Nephron (organoid): ENCODE data around the gene COL26A1.

Source experiments
- H3K27ac Mint-ChIP-seq, 3 experiments: 2 replicates each; pipeline ENCODE4 v1.8.0; 2020; ENCODE audit warnings: mixed read lengths in 3 of 3, mild to moderate bottlenecking in 2 of 3, moderate library complexity in 1 of 3
- H3K27me3 Mint-ChIP-seq: 2 replicates; pipeline ENCODE4 v1.8.0; 2021; ENCODE audit warnings: low read depth, mild to moderate bottlenecking, moderate library complexity, mixed read lengths
- H3K36me3 Mint-ChIP-seq: 2 replicates; pipeline ENCODE4 v1.8.0; 2020; ENCODE audit warnings: low read depth, mixed read lengths
- H3K4me1 Mint-ChIP-seq: 2 replicates; pipeline ENCODE4 v1.8.0; 2020; ENCODE audit warnings: mixed read lengths
- H3K4me3 Mint-ChIP-seq, 3 experiments: 2 replicates each; pipeline ENCODE4 v1.8.0; 2020; ENCODE audit warnings: mild to moderate bottlenecking in 3 of 3, mixed read lengths in 3 of 3, moderate library complexity in 2 of 3
- H3K9me3 Mint-ChIP-seq: 2 replicates; pipeline ENCODE4 v1.8.0; 2020; ENCODE audit warnings: mixed read lengths
- TF ChIP-seq, protein P1 (sequence below), 3 experiments: fragments of 200-600 bp; sonication (generic); IDR thresholded peaks; one replicate each; pipeline ENCODE4 v1.5.0; 2021; ENCODE audit warnings: antibody characterized with exemption in 3 of 3; ENCODE audit not compliant: unreplicated experiment in 3 of 3

Gene COL26A1

DNA sequence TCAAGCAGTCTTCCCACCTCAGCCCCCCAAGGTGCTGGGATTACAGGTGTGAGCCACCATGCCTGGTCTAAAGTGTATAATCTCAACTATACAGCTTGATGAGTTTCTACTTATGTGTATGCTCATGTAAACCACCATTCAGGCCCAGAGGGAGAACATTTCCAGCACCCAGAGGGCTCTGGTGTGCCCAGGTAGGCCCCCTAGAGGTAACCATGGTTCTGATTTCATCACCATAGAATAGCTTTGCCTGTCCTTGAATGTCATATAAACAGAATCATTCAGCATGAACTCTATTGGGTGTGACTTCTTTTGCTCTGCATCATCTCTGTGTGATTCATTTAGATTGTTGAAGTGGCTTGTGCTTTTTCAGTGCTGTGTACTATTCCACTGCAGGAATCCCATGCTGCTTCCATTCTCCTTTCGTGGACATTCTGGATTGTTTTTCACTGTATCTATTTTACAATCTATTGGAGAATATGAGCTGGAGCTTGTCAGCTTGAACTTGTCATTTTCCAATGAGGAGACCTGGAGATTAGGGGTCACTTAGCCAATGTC lies 35.2 kb downstream of the COL26A1 start:
- Mint-ChIP-seq H3K27ac (no peak overlapping the region), H3K4me3 (no peak overlapping the region), H3K36me3 (peaks cover 9% of the 10 kb centered on the region), H3K9me3 (no peaks in the 10 kb centered on the region), H3K27me3 (peaks cover 11% of the 10 kb centered on the region), H3K4me1 (peaks cover 20% of the 10 kb centered on the region)
- TF ChIP-seq, protein P1, sequence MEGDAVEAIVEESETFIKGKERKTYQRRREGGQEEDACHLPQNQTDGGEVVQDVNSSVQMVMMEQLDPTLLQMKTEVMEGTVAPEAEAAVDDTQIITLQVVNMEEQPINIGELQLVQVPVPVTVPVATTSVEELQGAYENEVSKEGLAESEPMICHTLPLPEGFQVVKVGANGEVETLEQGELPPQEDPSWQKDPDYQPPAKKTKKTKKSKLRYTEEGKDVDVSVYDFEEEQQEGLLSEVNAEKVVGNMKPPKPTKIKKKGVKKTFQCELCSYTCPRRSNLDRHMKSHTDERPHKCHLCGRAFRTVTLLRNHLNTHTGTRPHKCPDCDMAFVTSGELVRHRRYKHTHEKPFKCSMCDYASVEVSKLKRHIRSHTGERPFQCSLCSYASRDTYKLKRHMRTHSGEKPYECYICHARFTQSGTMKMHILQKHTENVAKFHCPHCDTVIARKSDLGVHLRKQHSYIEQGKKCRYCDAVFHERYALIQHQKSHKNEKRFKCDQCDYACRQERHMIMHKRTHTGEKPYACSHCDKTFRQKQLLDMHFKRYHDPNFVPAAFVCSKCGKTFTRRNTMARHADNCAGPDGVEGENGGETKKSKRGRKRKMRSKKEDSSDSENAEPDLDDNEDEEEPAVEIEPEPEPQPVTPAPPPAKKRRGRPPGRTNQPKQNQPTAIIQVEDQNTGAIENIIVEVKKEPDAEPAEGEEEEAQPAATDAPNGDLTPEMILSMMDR (IDR thresholded peaks at IDR 0.05; ENCODE audit: unreplicated experiment in 3 of 3), result no peak

DNA sequence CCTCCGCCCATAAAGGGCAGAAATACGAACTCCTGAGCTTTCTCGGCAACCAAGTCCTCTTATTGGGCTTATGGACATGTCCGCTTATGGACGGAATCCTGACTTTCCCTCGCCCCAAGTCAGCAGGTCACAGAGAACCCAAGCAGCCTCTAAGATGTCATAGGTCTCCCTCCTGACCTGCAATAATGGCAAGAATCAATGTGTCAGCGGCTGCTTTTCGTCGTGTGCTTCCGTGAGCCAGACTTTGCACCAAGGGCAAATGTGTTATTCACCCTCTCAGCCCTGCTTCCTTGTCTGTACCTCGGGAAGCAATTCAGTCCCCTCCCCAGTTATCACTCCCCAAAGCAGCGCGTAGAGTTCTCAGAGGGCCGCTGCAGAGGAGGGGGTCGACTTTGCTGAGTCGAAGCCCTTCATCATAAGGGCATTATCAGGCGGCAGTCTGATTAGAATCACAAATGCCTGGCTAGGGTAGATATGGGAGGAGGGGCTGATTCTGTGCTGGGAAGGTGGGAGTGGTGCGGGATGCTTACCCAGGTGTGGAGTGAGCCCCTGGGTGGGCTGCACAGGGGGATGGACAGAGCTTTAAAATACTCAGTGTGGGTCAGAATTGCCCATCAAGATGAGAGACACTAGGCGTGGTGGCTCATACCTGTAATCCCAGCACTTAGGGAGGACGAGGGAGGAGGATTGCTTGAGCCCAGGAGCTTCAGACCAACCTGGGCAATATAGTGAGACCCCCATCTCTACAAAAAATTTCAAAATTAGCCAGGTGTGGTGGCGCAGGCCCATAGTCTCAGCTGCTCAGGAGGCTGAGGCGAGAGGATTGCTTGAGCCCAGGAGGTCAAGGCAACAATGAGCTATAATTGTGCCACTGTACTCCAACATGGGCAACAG lies 36.0 kb downstream of the COL26A1 start:
- peaks cover 11% of the 10 kb centered on the region for H3K27me3 Mint-ChIP-seq

DNA sequence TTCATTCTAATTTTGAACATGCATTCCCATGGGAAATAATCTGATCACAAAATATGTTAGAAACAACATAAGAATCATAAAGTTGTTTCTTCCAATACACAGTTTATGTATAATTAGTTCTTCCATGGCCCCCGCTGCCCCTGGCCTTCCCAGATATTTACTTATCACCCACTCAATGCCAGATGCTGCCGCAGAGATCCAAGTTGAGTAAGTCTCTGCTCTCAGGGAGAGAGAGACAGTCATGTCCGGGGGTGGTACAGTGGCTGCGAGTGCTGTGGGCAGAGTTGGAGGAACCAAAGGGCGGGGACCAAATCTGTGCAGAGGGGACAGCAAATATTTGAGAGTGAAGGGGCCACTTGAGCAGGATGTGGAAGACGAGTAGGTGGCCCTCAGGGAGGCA lies 37.1 kb downstream of the COL26A1 start:
- no peaks in the 10 kb centered on the region for H3K9me3 Mint-ChIP-seq
- H3K36me3 Mint-ChIP-seq, result peaks cover 9% of the 10 kb centered on the region
- TF ChIP-seq, protein P1 (IDR thresholded peaks at IDR 0.05; ENCODE audit: unreplicated experiment in 3 of 3), result no peak
- H3K27me3 Mint-ChIP-seq, result peaks cover 11% of the 10 kb centered on the region
- peak overlapping the region; percentile 3 to 35 (median 34) for H3K27ac Mint-ChIP-seq
- H3K4me1 Mint-ChIP-seq, result peaks cover 20% of the 10 kb centered on the region
- no peak overlapping the region for H3K4me3 Mint-ChIP-seq

More for the DNA sequence above, 36.0 kb downstream of the COL26A1 start:
- Mint-ChIP-seq H3K4me1 (peaks cover 20% of the 10 kb centered on the region), H3K27ac (peak overlapping the region in 1 of 3 experiments; percentile 18), H3K36me3 (peaks cover 9% of the 10 kb centered on the region), H3K4me3 (no peak overlapping the region), H3K9me3 (no peaks in the 10 kb centered on the region)
- TF ChIP-seq, protein P1 (IDR thresholded peaks at IDR 0.05; ENCODE audit: unreplicated experiment in 3 of 3), result no peak

DNA sequence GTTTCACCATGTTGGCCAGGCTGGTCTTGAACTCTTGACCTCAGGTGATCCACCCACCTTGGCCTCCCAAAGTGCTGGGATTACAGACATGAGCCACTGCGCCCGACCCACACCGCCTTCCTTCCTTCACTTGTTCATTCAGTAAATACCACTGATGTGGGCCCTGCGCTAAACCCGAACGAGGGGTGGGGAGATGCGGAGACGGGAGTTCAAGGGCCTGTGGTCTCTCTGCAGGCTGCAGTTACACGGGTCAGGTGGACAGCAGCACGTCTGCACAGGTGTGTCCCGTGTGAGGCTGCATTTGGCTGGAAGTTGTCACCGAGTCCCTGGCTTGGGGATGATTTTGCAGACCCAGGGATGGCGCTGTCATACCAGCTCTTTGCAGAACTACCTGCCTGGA lies 38.1 kb downstream of the COL26A1 start:
- Mint-ChIP-seq H3K4me1 (peaks cover 26% of the 10 kb centered on the region), H3K36me3 (peaks cover 14% of the 10 kb centered on the region), H3K27me3 (peaks cover 7% of the 10 kb centered on the region), H3K9me3 (no peaks in the 10 kb centered on the region), H3K27ac (no peak overlapping the region), H3K4me3 (no peak overlapping the region)
- TF ChIP-seq, protein P1 (IDR thresholded peaks at IDR 0.05; ENCODE audit: unreplicated experiment in 3 of 3), result no peak

DNA sequence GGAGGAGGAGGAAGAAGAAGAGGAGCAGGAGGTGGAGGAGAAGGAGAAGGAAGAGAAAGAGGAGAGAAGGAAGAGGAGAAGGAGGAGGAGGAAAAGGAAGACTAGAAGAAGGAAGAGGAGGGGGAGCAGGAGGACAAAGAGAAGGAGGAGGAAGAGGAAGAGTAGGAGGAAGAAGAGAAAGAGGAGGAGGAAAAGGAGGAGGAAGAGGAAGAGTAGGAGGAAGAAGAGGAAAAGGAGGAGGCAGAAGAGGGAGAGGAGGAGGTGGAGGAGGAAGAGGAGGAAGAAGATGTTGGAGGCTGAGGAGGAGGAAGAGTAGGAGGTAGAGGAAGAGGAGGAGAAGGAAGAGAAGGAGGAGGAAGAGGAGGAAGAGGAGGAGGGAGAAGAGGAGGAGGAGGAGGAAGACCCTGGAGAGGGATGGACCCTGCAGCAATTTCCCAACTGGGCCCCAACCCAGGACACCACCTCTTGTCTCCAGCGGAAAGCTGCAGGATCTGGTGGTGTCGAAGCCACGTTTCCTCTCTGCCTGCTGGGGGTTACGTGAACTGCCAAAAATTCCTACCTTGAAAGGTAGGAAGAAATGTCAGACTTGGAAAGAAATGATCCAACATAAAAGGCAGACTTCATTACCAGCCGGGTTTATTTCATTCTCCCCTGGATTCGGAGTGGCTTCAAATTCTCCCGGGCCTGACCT lies 38.9 kb downstream of the COL26A1 start:
- Mint-ChIP-seq H3K27me3 (peaks cover 13% of the 10 kb centered on the region), H3K4me3 (peak overlapping the region in 2 of 3 experiments; percentile 12 to 52), H3K9me3 (no peaks in the 10 kb centered on the region), H3K4me1 (peaks cover 30% of the 10 kb centered on the region), H3K36me3 (peaks cover 21% of the 10 kb centered on the region), H3K27ac (peak overlapping the region; percentile 68 to 76 (median 74))
- TF ChIP-seq, protein P1 (IDR thresholded peaks at IDR 0.05; ENCODE audit: unreplicated experiment in 3 of 3), result no peak
